WTC11 (cell line): Measurements from ENCODE around the gene EEA1. TPM values are rescaled to one million over a fixed set of nuclear protein-coding genes. Genes with fewer than 3 reads are reported as not detected.

ENCODE experiments used
- ATAC-seq: fragments of 200-7000 bp; cut with Tn5 transposase; 2 replicates; pipeline ENCODE4 v1.10.0; 2021; ENCODE audit warnings: mild to moderate bottlenecking, moderate library complexity
- CTCF ChIA-PET: fragments of 300-600 bp; sonication (Branson Sonifier 250); formaldehyde crosslinking; loops from one replicate; lab custom pipeline; 2021; ENCODE audit warnings: antibody characterized with exemption; lab: Charles Lee
- POLR2A ChIA-PET: fragments of 350-600 bp; sonication (Branson Sonifier 250); formaldehyde crosslinking; loops from one replicate; lab custom pipeline; 2021; ENCODE audit warnings: antibody characterized with exemption; lab: Charles Lee
- DNase-seq: peaks from one replicate; pipeline ENCODE4 v3.0.0; 2021; ENCODE audit warnings: low spot score
- H3K27ac Mint-ChIP-seq: 2 replicates; pipeline ENCODE4 v1.8.0; 2021; ENCODE audit warnings: mixed read lengths
- H3K27me3 Mint-ChIP-seq: 2 replicates; pipeline ENCODE4 v1.8.0; 2021; ENCODE audit warnings: low read depth, mild to moderate bottlenecking, moderate library complexity, mixed read lengths
- H3K36me3 Mint-ChIP-seq: 2 replicates; pipeline ENCODE4 v1.8.0; 2021; ENCODE audit warnings: mixed read lengths
- H3K4me1 Mint-ChIP-seq: 2 replicates; pipeline ENCODE4 v1.8.0; 2022; ENCODE audit warnings: mixed read lengths
- H3K4me3 Mint-ChIP-seq: 2 replicates; pipeline ENCODE4 v1.8.0; 2021; ENCODE audit warnings: mild to moderate bottlenecking, moderate library complexity, mixed read lengths
- H3K9me3 Mint-ChIP-seq: 2 replicates; pipeline ENCODE4 v1.8.0; 2021; ENCODE audit warnings: mixed read lengths
- AR ChIP-seq: fragments of 250-450 bp; sonication (Bioruptor Pico); IDR thresholded peaks from 2 replicates; pipeline ENCODE4 v1.9.0; 2021; ENCODE audit warnings: mild to moderate bottlenecking
- ATF6 ChIP-seq: sonication (generic); formaldehyde crosslinking; IDR thresholded peaks from 2 replicates; pipeline ENCODE4 v1.8.1; 2023; ENCODE audit warnings: mild to moderate bottlenecking, missing genetic modification reagents
- CTCF ChIP-seq: fragments of 200-600 bp; IDR thresholded peaks from 2 replicates; pipeline ENCODE4 v1.8.0; 2022; ENCODE audit warnings: antibody characterized with exemption
- GRHL2 ChIP-seq: fragments of 250-450 bp; sonication (Bioruptor Pico); IDR thresholded peaks from 2 replicates; pipeline ENCODE4 v1.8.0; 2022; ENCODE audit warnings: mild to moderate bottlenecking, moderate library complexity; ENCODE audit not compliant: insufficient replicate concordance, severe bottlenecking
- OVOL2 ChIP-seq: fragments of 250-450 bp; sonication (Bioruptor Pico); IDR thresholded peaks from 2 replicates; pipeline ENCODE4 v1.9.0; 2021; ENCODE audit warnings: mild to moderate bottlenecking, borderline replicate concordance
- PRDM15 ChIP-seq: sonication (generic); formaldehyde crosslinking; IDR thresholded peaks from 2 replicates; pipeline ENCODE4 v1.8.0; 2022; ENCODE audit warnings: missing genetic modification reagents
- SP1 ChIP-seq: sonication (generic); formaldehyde crosslinking; conservative IDR thresholded peaks from 2 replicates; pipeline ENCODE4 v1.8.1; 2022; ENCODE audit warnings: missing genetic modification reagents
- ZBTB21 ChIP-seq: sonication (generic); formaldehyde crosslinking; IDR thresholded peaks from 2 replicates; pipeline ENCODE4 v1.8.1; 2023; ENCODE audit warnings: mild to moderate bottlenecking, missing genetic modification reagents, borderline replicate concordance
- ZMAT4 ChIP-seq: fragments of 250-450 bp; sonication (Bioruptor Pico); IDR thresholded peaks from 2 replicates; pipeline ENCODE4 v1.9.0; 2021; ENCODE audit warnings: mild to moderate bottlenecking
- ZNF219 ChIP-seq: sonication (generic); formaldehyde crosslinking; IDR thresholded peaks from 2 replicates; pipeline ENCODE4 v1.8.0; 2023; ENCODE audit warnings: missing genetic modification reagents, mild to moderate bottlenecking, borderline replicate concordance
- ZNF232 ChIP-seq: sonication (generic); formaldehyde crosslinking; IDR thresholded peaks from 2 replicates; pipeline ENCODE4 v1.8.0; 2022; ENCODE audit warnings: mild to moderate bottlenecking, missing genetic modification reagents
- ZNF425 ChIP-seq: fragments of 250-450 bp; sonication (Bioruptor Pico); conservative IDR thresholded peaks from 2 replicates; pipeline ENCODE4 v1.9.0; 2021; ENCODE audit warnings: mild to moderate bottlenecking
- total RNA-seq: library from RNA; stranded (reverse); gene quantifications from 3 replicates; pipeline ENCODE4 v1.2.3, GENCODE V29; 2021

EEA1 gene
- total RNA-seq, 1 experiment from 2014 or later = 20.3 TPM

- TF ChIP-seq SP1 (CRISPR knock-in tag) (no peak), ZNF425 (CRISPR knock-in tag) (no peak), ZMAT4 (no peak), OVOL2 (CRISPR knock-in tag) (no peak), CTCF (no peak), ZBTB21 (CRISPR knock-in tag) (no peak), GRHL2 (CRISPR knock-in tag) (no peak), ATF6 (CRISPR knock-in tag) (no peak), PRDM15 (CRISPR knock-in tag) (no peak), ZNF219 (CRISPR knock-in tag) (no peak)
These were observed 20.4 kb upstream of the EEA1 start (continued) for GRCh38 chr12:92949466-92949865.

- ChIA-PET POLR2A (no interaction called here), CTCF (no interaction called here)
- Mint-ChIP-seq H3K27me3 (no peaks in the 10 kb centered on the region), H3K4me3 (no peak overlapping the region), H3K36me3 (no peaks in the 10 kb centered on the region), H3K9me3 (peaks cover 14% of the 10 kb centered on the region)
- no peak for ATAC-seq
- TF ChIP-seq AR (CRISPR knock-in tag) (no peak), ZNF232 (CRISPR knock-in tag) (no peak)
- TF ChIP-seq, all 79 proteins: peak for 0
- no peak for DNase-seq
- Mint-ChIP-seq H3K27ac (no peak overlapping the region), H3K4me1 (peaks cover 11% of the 10 kb centered on the region)
These were observed 18.6 kb upstream of the EEA1 start for GRCh38 chr12:92947589-92948215.
